ENCODE data around the gene KCNIP1.
"Not testable (repeated sequence)": the region's sequence is repeated elsewhere in the genome, so short reads cannot be mapped to it uniquely, and the experiment has no call there.

KCNIP1 gene

GRCh38 chr5:170751631-170752030 lies 247.8 kb downstream of the KCNIP1 start:
- H3K27me3 ChIP-seq (ENCODE audit: insufficient read depth, low read length, poor library complexity) = no peaks in the 10 kb centered on the region
- no peak overlapping the region for H3K9ac ChIP-seq (ENCODE audit: low read length)
- no peak overlapping the region for H3K4me3 ChIP-seq (ENCODE audit: low read length)
- H3K4ac ChIP-seq (ENCODE audit: low read depth, low read length) = no peak overlapping the region
- no peak overlapping the region for H3K23ac ChIP-seq (ENCODE audit: low read length)
- no peaks in the 10 kb centered on the region for H3K79me2 ChIP-seq (ENCODE audit: control insufficient read depth, insufficient read depth, low read length)
- no peak overlapping the region for H4K5ac ChIP-seq (ENCODE audit: low read length)
- H2AK5ac ChIP-seq (ENCODE audit: low read length) = no peak overlapping the region
- H2BK5ac ChIP-seq (ENCODE audit: low read length) = no peak overlapping the region
- H3K27ac ChIP-seq (ENCODE audit: low read depth, low read length) = no peak overlapping the region
- H3K4me1 ChIP-seq (ENCODE audit: control insufficient read depth, low read depth, low read length) = no peaks in the 10 kb centered on the region
- no peak for DNase-seq
- no peak overlapping the region for H3K4me2 ChIP-seq (ENCODE audit: low read length)
- no peak overlapping the region for H3K56ac ChIP-seq (ENCODE audit: low read length)
- no peaks in the 10 kb centered on the region for H3K79me1 ChIP-seq (ENCODE audit: low read length)
- no peak overlapping the region for H4K8ac ChIP-seq (ENCODE audit: low read depth, low read length)
- H3K18ac ChIP-seq (ENCODE audit: low read length) = no peak overlapping the region
- H2BK120ac ChIP-seq (ENCODE audit: low read depth, low read length) = no peak overlapping the region
- no peak overlapping the region for H2BK15ac ChIP-seq (replicated peaks; ENCODE audit: low read depth)
- no CpG with 5 or more reads among the region's 11 CpGs for WGBS (ENCODE audit: extremely low coverage, insufficient coverage, low lambda C conversion rate)
- H3K36me3 ChIP-seq (ENCODE audit: control insufficient read depth, insufficient read depth, low read length) = no peaks in the 10 kb centered on the region

- WGBS (ENCODE audit: extremely low coverage, insufficient coverage, low lambda C conversion rate) = no CpG with 5 or more reads among the region's 10 CpGs
- H3K56ac ChIP-seq (ENCODE audit: low read length) = peak overlapping the region; percentile 46
- no peaks in the 10 kb centered on the region for H3K79me2 ChIP-seq (ENCODE audit: control insufficient read depth, insufficient read depth, low read length)
- no peak overlapping the region for H4K8ac ChIP-seq (ENCODE audit: low read depth, low read length)
- H3K18ac ChIP-seq (ENCODE audit: low read length) = no peak overlapping the region
- H4K5ac ChIP-seq (ENCODE audit: low read length) = no peak overlapping the region
- no peak overlapping the region for H3K9ac ChIP-seq (ENCODE audit: low read length)
- DNase-seq = no peak
- H3K4me1 ChIP-seq (ENCODE audit: control insufficient read depth, low read depth, low read length) = no peaks in the 10 kb centered on the region
- no peak overlapping the region for H2AK5ac ChIP-seq (ENCODE audit: low read length)
- H3K4me2 ChIP-seq (ENCODE audit: low read length) = no peak overlapping the region
- no peak overlapping the region for H2BK5ac ChIP-seq (ENCODE audit: low read length)
- H3K79me1 ChIP-seq (ENCODE audit: low read length) = no peaks in the 10 kb centered on the region
- H3K27ac ChIP-seq (ENCODE audit: low read depth, low read length) = no peak overlapping the region
- H3K23ac ChIP-seq (ENCODE audit: low read length) = no peak overlapping the region
- H3K4ac ChIP-seq (ENCODE audit: low read depth, low read length) = no peak overlapping the region
- no peaks in the 10 kb centered on the region for H3K36me3 ChIP-seq (ENCODE audit: control insufficient read depth, insufficient read depth, low read length)
- H2BK15ac ChIP-seq (replicated peaks; ENCODE audit: low read depth) = no peak overlapping the region
- no peak overlapping the region for H2BK120ac ChIP-seq (ENCODE audit: low read depth, low read length)
- H3K27me3 ChIP-seq (ENCODE audit: insufficient read depth, low read length, poor library complexity) = no peaks in the 10 kb centered on the region
- no peak overlapping the region for H3K4me3 ChIP-seq (ENCODE audit: low read length)
Observed at GRCh38 chr5:170752257-170753215, 248.7 kb downstream of the KCNIP1 start.

GRCh38 chr5:170753311-170753710 lies 249.5 kb downstream of the KCNIP1 start:
- no peak overlapping the region for H3K27ac ChIP-seq (ENCODE audit: low read depth, low read length)
- H3K36me3 ChIP-seq (ENCODE audit: control insufficient read depth, insufficient read depth, low read length) = no peaks in the 10 kb centered on the region
- H3K56ac ChIP-seq (ENCODE audit: low read length) = no peak overlapping the region
- DNase-seq = no peak
- H3K4me1 ChIP-seq (ENCODE audit: control insufficient read depth, low read depth, low read length) = no peaks in the 10 kb centered on the region
- H3K4me3 ChIP-seq (ENCODE audit: low read length) = no peak overlapping the region
- no peak overlapping the region for H3K9ac ChIP-seq (ENCODE audit: low read length)
- H4K8ac ChIP-seq (ENCODE audit: low read depth, low read length) = no peak overlapping the region
- H4K5ac ChIP-seq (ENCODE audit: low read length) = no peak overlapping the region
- no peaks in the 10 kb centered on the region for H3K79me2 ChIP-seq (ENCODE audit: control insufficient read depth, insufficient read depth, low read length)
- H3K4me2 ChIP-seq (ENCODE audit: low read length) = no peak overlapping the region
- H3K23ac ChIP-seq (ENCODE audit: low read length) = no peak overlapping the region
- H3K27me3 ChIP-seq (ENCODE audit: insufficient read depth, low read length, poor library complexity) = no peaks in the 10 kb centered on the region
- H2BK5ac ChIP-seq (ENCODE audit: low read length) = no peak overlapping the region
- H3K4ac ChIP-seq (ENCODE audit: low read depth, low read length) = no peak overlapping the region
- no peak overlapping the region for H2AK5ac ChIP-seq (ENCODE audit: low read length)
- no peak overlapping the region for H2BK15ac ChIP-seq (replicated peaks; ENCODE audit: low read depth)
- no peak overlapping the region for H3K18ac ChIP-seq (ENCODE audit: low read length)
- H2BK120ac ChIP-seq (ENCODE audit: low read depth, low read length) = no peak overlapping the region
- no peaks in the 10 kb centered on the region for H3K79me1 ChIP-seq (ENCODE audit: low read length)

DNA sequence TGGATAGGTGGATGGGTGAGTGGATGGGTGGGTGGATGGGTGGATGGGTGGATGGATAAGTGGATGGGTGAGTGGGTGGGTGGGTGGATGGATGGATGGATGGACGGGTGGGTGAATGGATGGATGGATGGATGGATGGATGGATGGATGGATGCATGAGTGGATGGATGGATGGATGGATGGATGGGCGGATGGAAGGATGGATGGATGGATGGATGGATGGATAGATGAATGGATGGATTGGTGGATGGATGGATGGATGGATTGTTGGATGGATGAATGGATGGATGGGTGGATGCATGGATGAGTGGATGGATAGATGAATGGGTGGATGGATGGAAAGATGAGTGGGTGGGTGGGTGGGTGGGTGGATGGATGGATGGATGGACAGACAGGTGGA lies 250.7 kb downstream of the KCNIP1 start:
- H2BK120ac ChIP-seq (ENCODE audit: low read depth, low read length); H3K4me3 ChIP-seq (ENCODE audit: low read length); H2BK5ac ChIP-seq (ENCODE audit: low read length); H3K4me1 ChIP-seq (ENCODE audit: control insufficient read depth, low read depth, low read length); DNase-seq; H3K4me2 ChIP-seq (ENCODE audit: low read length); H4K5ac ChIP-seq (ENCODE audit: low read length); H3K9ac ChIP-seq (ENCODE audit: low read length); H3K56ac ChIP-seq (ENCODE audit: low read length); H4K8ac ChIP-seq (ENCODE audit: low read depth, low read length); H3K18ac ChIP-seq (ENCODE audit: low read length); H2BK15ac ChIP-seq (replicated peaks; ENCODE audit: low read depth); H3K36me3 ChIP-seq (ENCODE audit: control insufficient read depth, insufficient read depth, low read length); H3K79me1 ChIP-seq (ENCODE audit: low read length); H3K4ac ChIP-seq (ENCODE audit: low read depth, low read length); H2AK5ac ChIP-seq (ENCODE audit: low read length); H3K79me2 ChIP-seq (ENCODE audit: control insufficient read depth, insufficient read depth, low read length); H3K23ac ChIP-seq (ENCODE audit: low read length); H3K27ac ChIP-seq (ENCODE audit: low read depth, low read length); H3K27me3 ChIP-seq (ENCODE audit: insufficient read depth, low read length, poor library complexity): not testable (repeated sequence)
- 100% methylated on average over 1 of the region's 2 CpGs for whole genome bisulfite sequencing (ENCODE audit: extremely low coverage, insufficient coverage, low lambda C conversion rate)

DNA sequence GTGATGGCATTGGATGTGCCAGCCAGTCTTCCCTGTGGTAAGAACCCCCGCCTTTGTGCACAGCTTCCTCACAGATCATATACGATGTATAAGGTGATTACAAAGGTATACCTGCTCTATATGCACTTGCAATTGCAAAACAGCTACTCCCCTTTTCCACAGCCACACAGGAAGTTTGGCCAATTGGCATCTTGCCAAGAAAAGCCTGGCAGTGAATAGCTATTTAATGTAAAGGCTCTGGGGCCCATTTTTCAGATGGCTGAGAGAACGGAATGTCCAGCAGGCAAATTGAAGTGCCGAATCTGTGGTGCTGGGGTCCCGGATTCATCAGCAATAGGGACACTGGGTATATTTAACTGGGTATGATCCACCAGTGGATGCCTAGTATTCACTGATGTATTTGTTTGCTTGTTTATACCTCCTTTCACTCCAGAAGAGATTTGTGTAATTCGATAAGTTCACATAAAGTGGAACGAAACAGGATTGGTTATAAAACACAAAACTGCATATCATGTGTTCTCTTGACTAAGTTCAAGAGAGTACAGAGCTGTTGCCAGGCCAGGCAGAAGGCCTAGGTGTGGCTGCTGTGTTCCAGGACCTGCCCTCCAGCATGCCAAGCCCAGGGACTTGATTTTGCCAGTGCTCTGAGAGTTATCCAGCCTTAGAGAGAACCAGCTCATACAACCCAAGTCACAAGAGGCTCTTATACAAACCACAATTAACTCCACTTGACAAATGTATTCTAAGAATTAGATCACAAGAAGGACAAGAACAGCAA lies 252.0 kb downstream of the KCNIP1 start:
- Histone ChIP-seq H3K27ac (ENCODE audit: low read depth, low read length) (no peak overlapping the region), H2BK5ac (ENCODE audit: low read length) (no peak overlapping the region), H3K79me2 (ENCODE audit: control insufficient read depth, insufficient read depth, low read length) (no peaks in the 10 kb centered on the region), H4K8ac (ENCODE audit: low read depth, low read length) (no peak overlapping the region), H3K4me2 (ENCODE audit: low read length) (no peak overlapping the region), H4K5ac (ENCODE audit: low read length) (no peak overlapping the region), H3K4me1 (ENCODE audit: control insufficient read depth, low read depth, low read length) (peaks cover 10% of the 10 kb centered on the region), H2BK15ac (replicated peaks; ENCODE audit: low read depth) (no peak overlapping the region), H3K18ac (ENCODE audit: low read length) (no peak overlapping the region), H3K4ac (ENCODE audit: low read depth, low read length) (no peak overlapping the region), H3K79me1 (ENCODE audit: low read length) (no peaks in the 10 kb centered on the region), H2BK120ac (ENCODE audit: low read depth, low read length) (no peak overlapping the region), H3K36me3 (ENCODE audit: control insufficient read depth, insufficient read depth, low read length) (peaks cover 1% of the 10 kb centered on the region), H2AK5ac (ENCODE audit: low read length) (no peak overlapping the region), H3K4me3 (ENCODE audit: low read length) (no peak overlapping the region), H3K27me3 (ENCODE audit: insufficient read depth, low read length, poor library complexity) (no peaks in the 10 kb centered on the region), H3K9ac (ENCODE audit: low read length) (no peak overlapping the region), H3K56ac (ENCODE audit: low read length) (no peak overlapping the region), H3K23ac (ENCODE audit: low read length) (no peak overlapping the region)
- no peak for DNase-seq
- WGBS (ENCODE audit: extremely low coverage, insufficient coverage, low lambda C conversion rate) = no CpG with 5 or more reads among the region's 7 CpGs
